ENCODE data around the gene PSME2. TPM values are rescaled to one million over a fixed set of nuclear protein-coding genes. Genes with fewer than 3 reads are reported as not detected.

PSME2 gene
- total and polyA plus RNA-seq, 9 of the 15 experiments (the other 6 are each of a cell fraction or from before 2014, with no cell fraction given) = 111 to 579 (median 159) TPM

DNA sequence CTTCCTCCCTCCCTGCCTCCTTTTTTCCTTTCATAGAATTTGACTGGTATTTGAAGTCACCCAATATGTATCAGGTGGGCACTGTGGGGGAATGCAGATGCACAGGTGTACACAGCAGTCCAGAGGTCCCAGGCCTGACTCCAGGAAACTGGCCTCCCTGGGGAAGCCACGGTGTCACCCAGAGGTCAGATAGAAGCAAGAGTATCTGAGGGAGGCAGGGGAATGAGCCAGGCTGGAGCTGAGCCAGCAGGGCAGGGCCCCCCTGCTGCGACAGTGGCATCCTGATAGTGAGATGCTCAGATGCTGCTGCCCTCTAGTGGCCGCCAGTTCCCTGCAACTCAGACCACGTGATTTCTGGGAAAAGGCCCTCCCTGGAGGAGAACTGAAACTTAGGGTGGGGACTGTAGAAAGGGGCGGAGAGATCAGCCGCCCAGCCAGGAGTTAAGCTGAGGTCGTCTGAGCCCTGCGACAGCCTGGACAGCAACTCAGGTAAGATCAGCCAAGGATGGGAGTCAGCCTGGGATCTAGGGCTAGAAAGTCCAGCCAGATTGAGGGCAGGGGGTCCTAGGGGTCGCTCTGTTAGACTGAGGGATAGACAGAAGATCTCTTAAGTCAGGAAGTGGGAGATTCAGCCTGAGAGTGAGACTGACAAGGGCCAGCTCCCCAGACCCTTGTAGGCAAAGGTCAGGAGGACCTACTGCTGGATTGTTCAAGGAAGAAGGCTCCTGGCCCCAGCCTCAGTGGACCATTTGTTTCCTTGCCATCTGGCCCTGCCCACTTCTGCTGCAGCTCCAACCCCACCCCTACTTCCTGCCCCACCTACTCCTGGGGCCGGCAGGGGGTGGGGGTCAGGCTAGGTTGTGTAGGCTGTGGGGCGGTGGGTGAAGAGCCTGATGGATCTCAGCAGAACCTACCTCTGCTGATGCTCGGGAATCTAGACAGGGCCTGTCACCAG is 14.7 kb upstream of the PSME2 start, which contains the start of gene IRF9 (continued):
- no peak for TF ChIP-seq FIP1L1 (IDR thresholded peaks at IDR 0.05; ENCODE audit: low read depth, low read length, poor library complexity, severe bottlenecking)
- TF ChIP-seq PHF21A (IDR thresholded peaks at IDR 0.05; ENCODE audit: borderline replicate concordance, low read depth) = no peak
- no peak for TF ChIP-seq RBM34 (IDR thresholded peaks at IDR 0.05; ENCODE audit: borderline replicate concordance, insufficient read depth, low read length)
- TF ChIP-seq CEBPB (tag; IDR thresholded peaks at IDR 0.05) = no peak
- no peak for TF ChIP-seq RBM15 (IDR thresholded peaks at IDR 0.05; ENCODE audit: insufficient read depth, low read length)
- TF ChIP-seq PYGO2 (tag; IDR thresholded peaks at IDR 0.05) = no peak
- TF ChIP-seq ZNF589 (CRISPR knock-in tag; IDR thresholded peaks at IDR 0.05; ENCODE audit: low read depth) = no peak
- no peak for TF ChIP-seq MAFF (IDR thresholded peaks at IDR 0.05; ENCODE audit: low read length)
- TF ChIP-seq FOSL1 (tag; conservative IDR thresholded peaks at IDR 0.05) = no peak
- TF ChIP-seq, protein P1, sequence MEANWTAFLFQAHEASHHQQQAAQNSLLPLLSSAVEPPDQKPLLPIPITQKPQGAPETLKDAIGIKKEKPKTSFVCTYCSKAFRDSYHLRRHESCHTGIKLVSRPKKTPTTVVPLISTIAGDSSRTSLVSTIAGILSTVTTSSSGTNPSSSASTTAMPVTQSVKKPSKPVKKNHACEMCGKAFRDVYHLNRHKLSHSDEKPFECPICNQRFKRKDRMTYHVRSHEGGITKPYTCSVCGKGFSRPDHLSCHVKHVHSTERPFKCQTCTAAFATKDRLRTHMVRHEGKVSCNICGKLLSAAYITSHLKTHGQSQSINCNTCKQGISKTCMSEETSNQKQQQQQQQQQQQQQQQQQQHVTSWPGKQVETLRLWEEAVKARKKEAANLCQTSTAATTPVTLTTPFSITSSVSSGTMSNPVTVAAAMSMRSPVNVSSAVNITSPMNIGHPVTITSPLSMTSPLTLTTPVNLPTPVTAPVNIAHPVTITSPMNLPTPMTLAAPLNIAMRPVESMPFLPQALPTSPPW (CRISPR knock-in tag; IDR thresholded peaks at IDR 0.05) = peak; percentile 93
- no peak for TF ChIP-seq POLR2H (tag; IDR thresholded peaks at IDR 0.05; ENCODE audit: low read depth)
- no peak for TF ChIP-seq SAP30 (IDR thresholded peaks at IDR 0.05; ENCODE audit: borderline replicate concordance, insufficient read depth, low read depth, low read length, poor library complexity, severe bottlenecking)
- no peak for TF ChIP-seq DNMT1 (IDR thresholded peaks at IDR 0.05)
- no peak for TF ChIP-seq PURB (CRISPR knock-in tag; IDR thresholded peaks at IDR 0.05; ENCODE audit: low read depth)
- no peak for TF ChIP-seq NCOA6 (IDR thresholded peaks at IDR 0.05)
- no peak for TF ChIP-seq HDAC8 (tag; IDR thresholded peaks at IDR 0.05)
- TF ChIP-seq KAT7 (CRISPR knock-in tag; IDR thresholded peaks at IDR 0.05; ENCODE audit: borderline replicate concordance) = peak; percentile 72; the same call in 1 of the 2 replicates
- no peak for TF ChIP-seq RBM25 (IDR thresholded peaks at IDR 0.05; ENCODE audit: low read depth, low read length, severe bottlenecking)
- TF ChIP-seq ZNF77 (CRISPR knock-in tag; IDR thresholded peaks at IDR 0.05) = no peak
- no peak for TF ChIP-seq MEF2D (tag; conservative IDR thresholded peaks at IDR 0.05; ENCODE audit: low read depth)
- no peak for TF ChIP-seq KAT2B (IDR thresholded peaks at IDR 0.05; ENCODE audit: low read depth, low read length)
- 0 out of 2 replicates have a peak, but pooled peaks have one; percentile 16 for TF ChIP-seq LEF1 (IDR thresholded peaks at IDR 0.05)
- TF ChIP-seq THRAP3 (IDR thresholded peaks at IDR 0.05; ENCODE audit: borderline replicate concordance) = no peak
- no peak for TF ChIP-seq BRD9 (IDR thresholded peaks at IDR 0.05; ENCODE audit: low read depth, partially characterized antibody)
- TF ChIP-seq XRCC5 (IDR thresholded peaks at IDR 0.05; ENCODE audit: low read depth, low read length) = peak; percentile 82; the same call in 1 of the 2 replicates
- no peak for TF ChIP-seq ZNF75A (CRISPR knock-in tag; IDR thresholded peaks at IDR 0.05)
- no peak for TF ChIP-seq ETV1 (tag; conservative IDR thresholded peaks at IDR 0.05; ENCODE audit: low read depth)
- no peak for TF ChIP-seq ZNF431 (CRISPR knock-in tag; IDR thresholded peaks at IDR 0.05)

Measured in K562 (cell line).